GM13977 (cell line): Measurements from ENCODE around the gene C14orf39.

Source experiments
- DNase-seq: peaks from one replicate; pipeline ENCODE4 v3.0.0; 2012; ENCODE audit warnings: low spot score
- CTCF ChIP-seq: IDR thresholded peaks from 2 replicates; pipeline ENCODE4 v1.5.1; 2012; ENCODE audit warnings: mild to moderate bottlenecking, control low read depth; ENCODE audit not compliant: insufficient read depth; ENCODE audit errors: extremely low read depth, missing control alignments
- in situ Hi-C: fragments of 300-500 bp; cut with MboI; formaldehyde crosslinking; loops from one replicate; pipeline ENCODE4 v1.12.0; 2022; ENCODE audit warnings: low sequenced_read_pairs, low pct_unique_long_range_greater_than_20kb, mixed read lengths, inconsistent platforms; ENCODE audit not compliant: unreplicated experiment

The C14orf39 gene

GRCh38 chr14:60508363-60508706, 22.5 kb upstream of the C14orf39 start:
- TF ChIP-seq CTCF: no peak
- in situ Hi-C loops: no loop called here
- DNase-seq: no peak

- no peak for DNase-seq
- no peak for TF ChIP-seq CTCF
- in situ Hi-C loops: no loop called here
Measured at GRCh38 chr14:60506985-60507829, 21.3 kb upstream of the C14orf39 start.

- in situ Hi-C loops: no loop called here
- DNase-seq: no peak
- TF ChIP-seq CTCF: no peak
Measured at GRCh38 chr14:60506462-60506984, 20.7 kb upstream of the C14orf39 start.

GRCh38 chr14:60506010-60506409, 20.1 kb upstream of the C14orf39 start:
- in situ Hi-C loops: no loop called here
- no peak for TF ChIP-seq CTCF
- no peak for DNase-seq

GRCh38 chr14:60505448-60505847, 19.6 kb upstream of the C14orf39 start:
- TF ChIP-seq CTCF: no peak
- in situ Hi-C loops: no loop called here
- DNase-seq: no peak

GRCh38 chr14:60502541-60502940, 16.7 kb upstream of the C14orf39 start:
- no peak for TF ChIP-seq CTCF
- no peak for DNase-seq
- in situ Hi-C loops: no loop called here
